Left renal pelvis (tissue), 4 donors: ENCODE results near the gene RMI2. TPM values are rescaled to one million over a fixed set of nuclear protein-coding genes. Genes with fewer than 3 reads are reported as not detected.

Experiments
- DNase-seq, 4 donors: peaks; one replicate each; pipeline ENCODE4 v3.0.0-alpha.2; 2013; ENCODE audit warnings: low read depth in 4 of 4, low spot score in 3 of 4
- polyA plus RNA-seq, 4 donors: library from polyadenylated mRNA; unstranded; fragments of 120-200 nt; gene quantifications; one replicate each; pipeline ENCODE4 v1.2.1, GENCODE V29; 2013; ENCODE audit not compliant: insufficient read length in 4 of 4

Gene RMI2
- polyA plus RNA-seq, 4 donors: 16.6 to 38.9 (median 27.9) TPM

DNA sequence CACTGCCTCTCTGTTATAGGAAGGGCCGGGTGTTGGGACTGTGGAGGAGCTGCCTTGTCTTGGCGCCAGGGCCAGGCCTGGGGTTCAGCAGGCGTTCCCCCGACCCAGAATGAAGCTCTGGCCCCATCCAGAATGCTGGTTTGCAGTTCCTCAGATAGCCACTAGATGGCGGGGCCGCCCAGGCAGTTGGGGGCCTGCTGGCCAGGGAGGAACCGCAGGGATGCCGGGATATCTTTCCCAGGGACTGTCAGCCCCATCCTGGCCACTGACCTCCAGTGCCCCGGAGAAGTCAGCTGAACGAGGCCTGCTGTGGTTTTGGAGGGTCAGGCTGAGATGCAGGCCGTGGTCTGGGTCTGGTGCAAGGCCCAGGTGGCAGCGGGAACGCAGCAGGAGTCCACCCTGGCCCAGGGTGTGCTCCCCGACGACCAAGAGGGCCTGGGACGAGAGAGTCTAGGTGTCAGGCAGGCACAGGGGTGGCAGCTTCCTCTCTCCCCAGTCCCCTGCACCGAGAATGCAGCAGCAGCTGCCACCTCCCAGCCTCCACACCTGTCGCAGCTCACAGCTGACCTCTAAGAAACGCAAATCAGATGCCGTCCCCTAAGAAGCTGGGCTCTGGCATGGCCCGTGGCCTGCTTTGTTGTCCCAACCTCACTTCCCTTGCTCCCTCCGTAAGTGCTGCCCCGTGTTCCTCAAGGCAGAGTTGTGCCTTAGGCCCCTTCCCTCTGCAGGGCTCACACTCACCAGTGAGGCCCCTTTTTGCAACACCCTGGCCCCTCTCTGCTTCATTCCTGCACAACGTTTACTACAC lies 51.2 kb downstream of the RMI2 start:
- no peak for DNase-seq

DNA sequence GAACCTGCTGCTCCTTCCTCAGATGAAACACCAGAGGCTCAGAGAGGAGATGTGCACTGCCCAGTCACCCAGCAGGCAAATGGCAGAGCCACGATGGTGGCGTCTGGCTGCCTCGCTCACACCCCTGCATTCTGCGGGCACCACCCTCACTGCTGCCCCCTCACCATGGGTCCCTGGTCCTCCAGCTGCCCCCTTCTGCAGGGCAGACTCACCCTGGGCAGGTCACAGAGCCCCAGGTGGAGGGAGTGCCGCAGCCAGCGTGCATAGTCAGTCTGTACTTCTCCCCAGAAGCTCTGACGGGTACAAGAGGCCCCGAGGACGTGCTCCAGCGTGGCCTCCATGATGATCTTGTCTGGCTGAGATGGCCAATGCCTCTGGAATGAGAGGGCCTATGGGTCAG lies 52.9 kb downstream of the RMI2 start:
- no peak for DNase-seq

DNA sequence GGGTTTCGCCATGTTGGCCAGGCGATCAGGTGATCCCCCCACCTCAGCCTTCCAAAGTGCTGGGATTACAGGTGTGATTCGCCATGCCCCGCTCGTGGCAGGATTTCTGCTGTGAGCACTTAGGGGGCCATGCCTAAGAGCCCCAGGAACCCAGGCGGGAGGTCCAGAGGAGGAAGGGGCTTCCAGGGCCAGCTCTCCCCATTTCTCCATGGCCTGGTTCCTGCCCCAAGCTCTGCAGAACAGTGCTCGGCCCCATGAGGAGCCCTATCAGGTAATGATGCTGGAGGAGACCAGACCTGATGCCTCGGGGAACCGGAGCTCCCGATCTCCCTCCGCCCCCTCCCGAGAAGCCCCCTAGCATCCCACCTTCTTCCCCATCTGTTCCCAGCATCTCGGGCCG lies 53.6 kb downstream of the RMI2 start:
- no peak for DNase-seq

DNA sequence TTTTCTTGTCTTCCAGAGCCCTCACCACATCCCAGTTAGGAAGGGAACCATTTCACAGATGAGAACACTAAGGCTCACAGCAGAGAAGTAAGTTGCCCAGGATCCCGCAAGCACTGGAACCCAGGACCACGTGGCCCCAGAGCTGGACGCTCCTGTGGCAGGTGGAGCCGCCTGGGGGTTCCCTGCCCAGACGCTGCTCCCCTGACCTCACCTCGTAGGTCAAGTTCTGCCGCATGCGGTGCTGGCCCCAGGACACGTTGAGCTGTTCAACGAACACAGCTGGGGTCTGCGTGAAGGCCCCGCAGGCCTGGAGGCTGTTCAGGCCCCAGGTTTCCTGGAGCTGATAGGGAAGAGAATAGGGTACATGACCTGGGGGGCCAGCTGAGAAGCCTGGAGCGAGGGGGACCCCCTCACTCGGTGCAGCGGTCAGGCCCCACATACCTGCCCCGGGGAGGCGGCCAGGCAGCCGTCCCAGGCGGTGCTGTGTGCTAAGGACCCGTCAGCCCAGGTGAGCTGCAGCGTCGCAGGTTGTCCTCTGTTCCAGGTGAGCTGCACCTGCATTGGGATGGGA lies 54.1 kb downstream of the RMI2 start:
- DNase-seq: no peak

DNA sequence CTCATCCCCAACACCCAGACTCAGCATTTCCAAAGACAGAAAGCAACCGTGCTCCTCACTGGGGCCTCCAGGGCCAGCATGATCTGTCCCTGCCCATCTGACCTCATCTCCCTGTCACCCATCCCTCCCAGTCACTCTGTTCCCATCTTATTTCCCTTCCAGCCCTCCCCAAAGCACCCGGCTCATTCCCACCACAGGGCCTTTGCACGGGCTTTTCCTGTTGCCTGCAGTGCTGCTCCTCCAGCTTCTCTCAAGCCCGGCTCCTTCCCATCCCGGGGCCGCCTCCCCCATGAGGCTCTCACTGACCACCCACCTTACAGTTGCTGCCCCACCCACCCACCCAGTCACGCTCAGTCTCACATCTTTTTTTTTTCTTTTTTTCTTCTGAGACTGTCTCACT lies 54.8 kb downstream of the RMI2 start:
- DNase-seq: no peak

Other genes with a start within 250 kb of the RMI2 start
- 1 to 10 TPM; 4.1 to 8.0 (median 6.3) TPM for gene SOCS1, start 89.3 kb upstream of the RMI2 start, polyA plus RNA-seq
- not detected for gene TNP2, start 76.1 kb upstream of the RMI2 start, polyA plus RNA-seq
- gene PRM3, start 71.8 kb upstream of the RMI2 start, polyA plus RNA-seq: not detected
- gene PRM2, start 69.0 kb upstream of the RMI2 start, polyA plus RNA-seq: not detected
- gene PRM1, start 64.1 kb upstream of the RMI2 start, polyA plus RNA-seq: not detected
- 100 to 1,000 TPM in 3 of 4 donors, 10 to 100 TPM in 1; 86.2 to 133 (median 120) TPM for gene LITAF, start 241.5 kb downstream of the RMI2 start, polyA plus RNA-seq